Lower leg skin (tissue), 3 donors: ENCODE measurements around the gene FAM24B.
"Not testable (repeated sequence)": the region's sequence is repeated elsewhere in the genome, so short reads cannot be mapped to it uniquely, and the experiment has no call there.

Source experiments
- POLR2A ChIP-seq, 2 donors: fragments of 450-650 bp; IDR thresholded peaks; one replicate each; pipeline ENCODE4 v1.6.1; 2016 to 2017; ENCODE audit warnings: antibody characterized with exemption in 2 of 2, mild to moderate bottlenecking in 1 of 2, moderate library complexity in 1 of 2
- TF ChIP-seq, protein P1 (sequence below), 3 donors: fragments of 450-650 bp; IDR thresholded peaks; one replicate each; pipeline ENCODE4 v1.5.1; 2016; ENCODE audit warnings: antibody characterized with exemption in 3 of 3, mild to moderate bottlenecking in 3 of 3, moderate library complexity in 2 of 3

DNA sequence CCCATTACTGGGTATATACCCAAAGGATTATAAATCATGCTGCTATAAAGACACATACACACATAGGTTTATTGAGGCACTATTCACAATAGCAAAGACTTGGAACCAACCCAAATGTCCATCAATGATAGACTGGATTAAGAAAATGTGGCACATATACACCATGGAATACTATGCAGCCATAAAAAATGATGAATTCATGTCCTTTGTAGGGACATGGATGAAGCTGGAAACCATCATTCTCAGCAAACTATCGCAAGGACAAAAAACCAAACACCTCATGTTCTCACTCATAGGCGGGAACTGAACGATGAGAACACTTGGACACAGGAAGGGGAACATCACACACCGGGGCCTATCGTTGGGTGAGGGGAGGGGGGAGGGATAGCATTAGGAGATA is 21.3 kb downstream of the FAM24B start:
- TF ChIP-seq, protein P1, sequence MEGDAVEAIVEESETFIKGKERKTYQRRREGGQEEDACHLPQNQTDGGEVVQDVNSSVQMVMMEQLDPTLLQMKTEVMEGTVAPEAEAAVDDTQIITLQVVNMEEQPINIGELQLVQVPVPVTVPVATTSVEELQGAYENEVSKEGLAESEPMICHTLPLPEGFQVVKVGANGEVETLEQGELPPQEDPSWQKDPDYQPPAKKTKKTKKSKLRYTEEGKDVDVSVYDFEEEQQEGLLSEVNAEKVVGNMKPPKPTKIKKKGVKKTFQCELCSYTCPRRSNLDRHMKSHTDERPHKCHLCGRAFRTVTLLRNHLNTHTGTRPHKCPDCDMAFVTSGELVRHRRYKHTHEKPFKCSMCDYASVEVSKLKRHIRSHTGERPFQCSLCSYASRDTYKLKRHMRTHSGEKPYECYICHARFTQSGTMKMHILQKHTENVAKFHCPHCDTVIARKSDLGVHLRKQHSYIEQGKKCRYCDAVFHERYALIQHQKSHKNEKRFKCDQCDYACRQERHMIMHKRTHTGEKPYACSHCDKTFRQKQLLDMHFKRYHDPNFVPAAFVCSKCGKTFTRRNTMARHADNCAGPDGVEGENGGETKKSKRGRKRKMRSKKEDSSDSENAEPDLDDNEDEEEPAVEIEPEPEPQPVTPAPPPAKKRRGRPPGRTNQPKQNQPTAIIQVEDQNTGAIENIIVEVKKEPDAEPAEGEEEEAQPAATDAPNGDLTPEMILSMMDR (IDR thresholded peaks at IDR 0.05) = not testable (repeated sequence)
- TF ChIP-seq POLR2A (IDR thresholded peaks at IDR 0.05) = not testable (repeated sequence)
